T-helper 2 cell (primary cell): ENCODE measurements around the gene FABP3.

Source experiments
- DNase-seq, 5 experiments: peaks; one replicate each; pipeline versions ENCODE4 v3.0.0 to v3.0.0-alpha.2; 2012 to 2022
- total RNA-seq, 2 donors: gene quantifications; one replicate each; lab custom pipeline; 2026; lab: John Stamatoyannopoulos, UW

Gene FABP3
- total RNA-seq, result 0 to 0.07 reads per million in 2 donors

DNA sequence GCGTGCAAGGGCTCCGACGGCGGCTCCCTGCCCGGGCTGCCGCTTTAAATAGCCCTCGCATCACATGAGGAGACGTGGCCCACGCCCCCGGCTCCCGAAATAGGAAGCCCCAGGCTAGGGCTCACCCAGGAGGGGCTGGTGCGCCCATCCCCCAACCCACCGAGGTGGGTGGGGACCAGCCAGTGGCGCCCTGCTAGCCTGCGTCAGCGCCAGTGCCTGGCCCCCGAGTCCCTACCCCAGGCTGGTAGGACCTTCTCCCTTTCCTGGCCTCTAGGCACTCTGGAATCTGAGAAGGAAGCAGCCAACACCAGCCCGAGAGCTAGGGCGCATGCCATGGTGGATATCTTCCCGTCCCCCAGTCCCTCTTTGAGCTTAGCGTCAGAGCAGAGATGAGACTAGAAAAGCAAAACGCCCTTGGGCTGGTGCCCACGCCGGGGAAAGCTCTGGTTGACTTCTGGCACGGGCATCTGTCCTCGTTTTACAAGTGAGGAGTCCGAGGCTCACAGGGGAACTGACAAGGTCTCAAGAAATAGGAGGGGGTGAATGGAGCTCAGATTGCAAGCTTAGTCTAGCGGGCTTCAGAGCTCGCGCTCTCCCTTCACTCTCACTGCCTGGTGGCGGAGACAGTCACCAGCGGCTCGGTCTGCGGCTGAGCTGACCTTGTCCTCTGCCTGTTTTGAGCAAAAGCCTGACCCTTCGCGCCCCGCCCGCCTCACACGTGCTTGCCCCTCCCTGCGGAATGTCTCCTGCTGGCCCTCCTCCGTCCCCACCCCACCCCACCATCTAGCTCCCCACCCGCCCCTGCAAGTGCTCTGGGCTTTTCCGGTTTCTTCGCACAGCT, at the start of gene FABP3:
Gene FABP3, minus strand, starts transcription at position 21 of the 841 bp plus-strand sequence. CDS start 62 bp downstream, outside the sequence.
- peak in 1 of 5 experiments; percentile 28 for DNase-seq

DNA sequence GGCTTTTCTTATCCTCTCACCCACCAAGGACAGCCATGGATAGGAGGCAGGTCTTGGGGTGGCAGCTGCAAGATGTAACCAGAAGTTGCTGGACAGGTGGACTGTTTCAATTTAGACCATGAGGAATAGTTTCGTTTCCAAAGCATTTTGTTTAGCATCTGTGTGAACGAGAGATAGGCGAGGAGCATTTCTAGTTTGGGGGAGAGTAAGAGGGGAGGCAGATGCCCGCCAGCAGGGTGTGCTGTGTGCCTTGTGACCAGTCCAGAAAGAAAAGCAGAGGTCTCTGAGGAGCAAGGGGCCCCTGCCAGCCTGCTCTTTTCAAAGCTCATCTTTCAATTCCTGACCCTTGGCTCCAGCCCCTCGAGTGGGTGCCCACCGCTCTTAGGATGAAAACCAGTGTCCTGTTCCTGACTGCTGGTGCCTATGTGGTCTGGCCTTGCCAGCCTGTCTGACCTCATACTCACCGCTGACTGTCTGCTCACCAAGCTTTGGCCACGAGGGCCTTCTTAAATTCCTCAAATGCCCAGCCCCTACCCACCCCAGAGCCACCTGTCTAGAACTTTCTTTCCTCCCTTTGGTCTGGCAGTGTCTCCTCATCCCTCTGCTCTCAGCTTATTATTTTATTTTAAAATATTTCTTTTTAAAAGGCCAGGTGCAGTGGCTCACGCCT, 48.6 kb upstream of the FABP3 start:
- no peak for DNase-seq

- no peak for DNase-seq
Observed at GRCh38 chr1:31420716-31421115, 47.8 kb upstream of the FABP3 start.

GRCh38 chr1:31418626-31419323, 45.9 kb upstream of the FABP3 start:
- DNase-seq, result no peak

DNA sequence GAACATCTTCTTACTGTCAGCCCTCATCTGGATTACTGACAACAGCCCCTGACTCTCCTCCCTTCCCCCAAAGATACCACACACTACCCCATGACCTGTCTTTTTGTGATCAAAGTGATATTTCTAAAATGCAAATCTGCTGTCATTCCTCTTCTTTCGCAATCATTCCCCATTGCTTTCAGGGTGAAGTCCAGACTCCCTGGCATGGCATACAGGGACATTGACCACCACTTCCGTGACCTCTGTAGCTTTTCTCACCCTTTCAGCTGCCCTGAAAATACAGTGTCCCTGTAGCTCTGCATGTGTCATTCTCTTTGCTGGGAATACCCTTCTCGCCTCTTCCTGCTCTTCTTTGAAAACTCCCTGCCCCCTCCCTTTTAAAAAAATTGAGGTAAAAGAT, 44.3 kb upstream of the FABP3 start:
- no peak for DNase-seq

DNA sequence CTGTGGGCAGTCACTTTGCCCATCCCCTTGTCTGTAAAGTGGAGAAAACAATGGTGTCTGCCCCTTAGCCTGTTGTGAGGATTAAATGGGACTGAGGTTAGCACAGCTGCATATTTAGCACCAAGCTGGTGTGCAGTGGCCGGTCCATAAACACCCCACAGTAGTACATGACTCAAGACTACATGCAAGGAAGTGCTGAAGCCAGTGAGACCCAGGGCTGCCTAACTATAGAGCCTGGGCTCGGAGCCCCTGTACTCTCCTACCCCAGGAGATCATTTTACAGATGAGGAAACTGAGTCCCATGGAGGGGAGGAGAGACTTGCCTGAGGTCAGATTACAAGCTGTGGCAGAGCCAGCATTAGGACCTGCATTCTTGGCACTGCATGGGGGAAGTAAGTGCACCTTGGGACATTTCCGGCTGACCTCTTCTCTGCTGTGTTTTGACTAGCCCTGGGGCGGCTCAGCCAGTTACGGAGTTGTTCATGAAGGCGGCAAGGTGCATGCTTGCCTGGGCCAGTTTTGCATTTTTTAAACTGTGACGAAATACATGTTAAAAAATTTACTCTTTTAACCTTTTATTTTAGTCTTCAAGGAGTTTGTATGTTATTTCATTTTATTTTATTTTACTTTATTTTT, 43.3 kb upstream of the FABP3 start:
- DNase-seq, result no peak

- no peak for DNase-seq
Observed at GRCh38 chr1:31415658-31416057, 42.8 kb upstream of the FABP3 start.

- DNase-seq, result no peak
Observed at GRCh38 chr1:31414980-31415370, 42.1 kb upstream of the FABP3 start.

GRCh38 chr1:31413405-31414001, 40.6 kb upstream of the FABP3 start:
- no peak for DNase-seq

DNA sequence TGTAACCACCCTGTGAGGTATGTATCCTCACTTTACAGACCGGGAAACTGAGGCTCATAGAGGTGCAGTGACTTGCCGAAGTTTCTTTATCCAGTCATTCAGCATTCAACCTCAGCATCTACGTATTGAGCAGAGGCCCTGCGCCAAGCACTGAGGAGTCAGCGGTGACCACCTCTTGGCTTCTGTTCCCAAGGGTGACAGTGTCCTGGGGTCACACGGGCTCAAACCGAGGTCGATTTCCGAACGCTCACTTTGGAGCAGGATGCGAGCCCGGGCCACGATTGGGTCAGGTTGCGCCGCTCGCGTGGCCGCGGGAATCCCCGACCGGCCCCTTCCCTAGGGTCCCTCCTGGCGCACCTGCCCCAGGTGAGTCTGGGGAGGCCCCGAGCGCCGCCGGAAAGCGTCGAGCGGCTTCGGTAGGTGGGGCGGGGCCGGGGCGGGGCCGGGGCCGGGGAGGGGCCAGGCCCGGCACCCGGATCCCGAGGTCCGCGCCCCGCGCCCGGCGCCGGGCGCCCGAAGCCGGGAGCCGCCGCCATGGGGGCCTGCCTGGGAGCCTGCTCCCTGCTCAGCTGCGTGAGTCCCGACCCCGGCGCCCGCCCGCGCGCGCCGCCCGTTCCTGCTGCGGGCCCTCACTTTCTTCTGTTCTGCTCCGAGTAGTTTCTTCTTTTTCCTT, 40.0 kb upstream of the FABP3 start, which contains the start of gene SERINC2:
Gene SERINC2, plus strand, starts transcription at position 482 of the 673 bp plus-strand sequence. Its CDS starts 53 bp downstream, at position 535.
- no peak for DNase-seq

- DNase-seq, result no peak
Observed at GRCh38 chr1:31412205-31412604, 39.3 kb upstream of the FABP3 start.

DNA sequence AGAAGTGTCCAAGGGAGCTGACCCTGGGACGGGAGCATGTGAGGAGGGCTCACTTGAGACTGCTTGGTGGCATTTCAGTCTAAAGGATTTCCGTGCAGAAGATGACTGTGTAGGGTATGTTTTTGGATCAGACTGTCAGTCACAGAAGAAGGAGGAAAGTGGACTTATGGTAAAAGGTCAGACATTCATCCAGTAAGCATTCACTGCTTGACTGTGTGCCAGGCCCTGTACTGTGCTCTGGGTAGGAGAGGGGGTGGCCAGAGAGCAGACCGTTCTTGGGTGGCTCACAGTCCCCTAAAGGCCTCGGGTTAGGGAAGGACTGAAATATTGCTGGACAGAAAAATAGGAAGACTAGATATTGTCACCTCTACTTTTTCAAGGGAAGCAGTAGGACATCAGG, 38.0 kb upstream of the FABP3 start:
- DNase-seq, result no peak

DNA sequence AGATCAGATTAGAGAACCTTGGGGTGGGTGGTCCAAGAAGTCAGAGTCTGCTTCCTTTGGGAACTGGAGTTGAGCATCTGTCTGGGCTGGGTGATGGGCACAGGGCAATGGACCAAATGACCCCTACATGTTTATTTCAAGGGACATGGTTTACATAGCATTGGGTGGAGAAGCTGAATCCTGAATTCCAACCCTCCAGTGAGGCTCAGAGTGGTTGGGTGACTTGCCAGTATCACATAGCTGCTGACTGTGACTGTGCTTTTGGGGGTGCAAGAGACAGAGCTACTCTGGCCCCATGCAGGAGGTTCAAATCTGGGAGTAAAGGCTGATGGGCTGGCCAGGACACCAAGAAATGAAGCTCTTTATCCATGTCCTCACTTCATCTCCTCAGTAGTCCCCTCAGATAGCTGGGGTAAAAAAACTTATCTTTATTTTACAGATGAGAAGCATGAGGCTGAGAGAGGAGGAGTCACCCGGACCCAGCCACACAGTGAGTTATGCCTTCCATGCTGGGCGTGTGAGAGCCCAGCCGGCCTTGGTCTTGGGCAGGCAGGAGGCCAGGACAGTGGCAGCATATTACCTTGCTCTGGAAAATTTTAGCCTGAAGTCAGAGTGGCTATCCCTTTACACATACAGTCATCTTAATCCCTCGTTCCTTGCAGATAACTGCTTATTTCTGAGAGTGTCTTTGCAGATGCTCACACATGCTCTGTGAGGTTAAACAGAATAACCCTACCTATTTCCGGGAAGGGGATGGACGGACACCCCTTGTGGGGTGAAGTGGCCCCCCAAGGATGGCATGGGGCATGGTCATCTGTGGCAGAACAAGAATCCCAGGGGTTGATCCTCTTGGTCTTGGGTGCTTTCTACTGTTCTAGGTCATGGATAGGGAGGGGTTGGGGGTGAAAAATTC, 37.3 kb upstream of the FABP3 start:
- no peak for DNase-seq

DNA sequence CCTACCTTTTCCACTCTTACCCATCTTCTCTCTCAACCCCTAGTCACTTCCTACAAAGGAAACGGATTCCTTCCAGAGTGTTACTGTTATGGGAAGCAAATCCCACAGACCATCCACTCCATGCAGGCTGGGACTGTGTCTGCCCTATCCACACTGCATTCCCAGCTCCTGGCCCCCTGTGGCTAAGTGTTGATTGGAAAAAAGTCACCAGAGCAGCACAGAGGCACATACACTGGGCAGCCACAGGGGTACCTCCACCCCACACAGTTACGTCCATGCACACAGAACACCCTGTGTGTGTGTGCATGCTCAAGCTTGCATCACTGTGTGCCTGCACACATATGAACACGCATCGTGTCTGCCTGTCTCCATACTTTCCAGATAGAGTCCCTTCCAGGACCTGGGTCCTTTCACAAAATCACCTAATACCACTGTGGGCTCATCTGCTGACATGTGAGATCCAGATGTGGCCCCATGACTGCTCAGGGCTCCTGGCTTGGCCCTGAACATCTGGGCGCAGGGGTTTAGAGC, 36.0 kb upstream of the FABP3 start:
- DNase-seq, result no peak

DNA sequence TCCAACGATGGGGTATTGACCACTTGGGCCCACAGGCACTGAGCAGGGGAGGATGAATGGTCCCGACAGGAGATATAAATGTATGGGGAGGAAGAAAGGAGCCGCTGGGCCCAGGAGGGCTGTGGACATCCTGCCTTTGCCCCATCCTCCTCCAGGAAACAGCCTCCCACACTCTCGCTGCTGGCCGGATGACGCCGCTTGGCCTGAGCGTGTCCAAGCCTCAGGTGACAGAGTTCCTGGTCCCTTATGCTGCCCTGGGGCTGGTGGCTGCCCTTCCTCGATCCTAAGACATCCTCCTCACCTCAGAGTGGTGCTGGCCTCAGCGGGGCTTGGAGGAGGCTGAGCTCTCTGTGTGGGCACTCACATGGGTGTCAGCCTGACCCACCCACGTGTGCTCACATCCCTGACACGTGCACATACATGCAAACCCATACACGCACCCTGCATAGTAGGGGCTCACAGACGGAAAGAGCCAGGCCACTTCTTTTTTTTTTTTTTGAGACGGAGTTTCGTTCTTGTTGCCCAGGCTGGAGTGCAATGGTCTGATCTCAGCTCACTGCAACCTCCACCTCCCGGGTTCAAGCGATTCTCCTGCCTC, 34.3 kb upstream of the FABP3 start:
- DNase-seq, result no peak

DNA sequence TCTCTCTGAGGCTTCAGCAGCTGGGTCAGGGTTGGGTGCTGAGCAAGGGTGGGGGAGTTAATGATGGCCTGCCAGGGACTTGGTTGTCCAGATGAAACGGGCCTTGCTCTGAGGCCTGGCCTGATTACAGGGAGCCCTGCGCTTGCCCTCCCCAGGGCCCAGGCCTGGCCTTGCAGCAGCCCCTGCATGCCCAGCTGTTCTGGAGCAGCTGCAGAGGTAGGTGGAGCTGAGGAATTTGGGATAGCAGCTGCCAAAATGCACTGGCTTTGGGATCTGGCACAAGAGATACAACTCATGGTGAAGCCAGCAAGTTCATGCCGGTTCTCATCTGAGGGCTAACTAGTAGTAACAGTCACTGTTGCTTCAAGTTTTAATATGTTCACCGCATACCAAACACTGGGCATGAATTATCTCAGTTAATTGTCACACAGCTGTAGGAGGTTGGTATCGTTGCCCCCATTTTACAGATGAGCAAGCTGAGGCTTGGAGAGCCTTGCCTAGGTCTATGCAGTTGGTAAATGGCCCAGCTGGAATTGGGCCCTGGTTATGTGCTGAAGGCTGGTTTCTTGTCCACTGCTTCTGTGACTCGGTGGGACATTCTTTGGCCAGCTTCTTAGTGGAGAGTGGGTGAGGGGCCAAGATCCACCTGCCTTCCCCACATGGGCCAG, 32.8 kb upstream of the FABP3 start:
- no peak for DNase-seq

DNA sequence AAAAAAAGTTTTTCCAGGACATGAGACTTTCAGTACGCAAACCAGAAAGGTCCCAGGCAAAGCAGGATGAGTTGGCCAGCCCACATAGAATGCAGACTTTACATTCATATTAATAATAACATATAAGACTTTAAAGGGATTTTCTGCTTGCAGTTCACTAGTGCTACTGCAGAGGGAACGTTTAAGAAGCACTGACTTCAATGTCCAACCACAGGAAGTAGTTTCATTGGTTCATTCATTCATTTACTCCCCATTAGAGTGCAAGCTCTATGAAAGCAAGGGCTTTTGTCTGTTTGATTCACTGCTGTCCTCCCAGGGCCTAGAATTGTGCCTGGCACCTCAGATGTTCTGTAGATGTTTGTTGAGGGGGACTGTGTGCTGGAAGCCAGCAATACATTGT, 28.4 kb upstream of the FABP3 start:
- DNase-seq, result no peak

- no peak for DNase-seq
Observed at GRCh38 chr1:31400393-31400792, 27.5 kb upstream of the FABP3 start.

- DNase-seq, result no peak
Observed at GRCh38 chr1:31399976-31400375, 27.1 kb upstream of the FABP3 start.
